A549 (cell line): ENCODE results near the gene RBM6. TPM values are rescaled to one million over a fixed set of nuclear protein-coding genes. Genes with fewer than 3 reads are reported as not detected.

ENCODE experiments used
- ATAC-seq, 2 experiments: fragments of 200-7000 bp in 1 of 2; fragments of >200 bp in 1 of 2; cut with Nextera tagmentation in 1 of 2; cut with Tn5 transposase in 1 of 2; 3 replicates each; pipeline versions ENCODE4 v1.8.0 to v1.9.1; 2018 to 2020; ENCODE audit warnings: mild to moderate bottlenecking in 1 of 2, moderate library complexity in 1 of 2
- CTCF ChIA-PET: fragments of 300-600 bp; sonication (Branson Sonifier 250); formaldehyde crosslinking; extraction: SDS; loops from one replicate; lab custom pipeline; 2021; ENCODE audit warnings: antibody characterized with exemption, inconsistent platforms; lab: Yijun Ruan, JAX
- POLR2A ChIA-PET: fragments of 350-600 bp; formaldehyde crosslinking; extraction: SDS; loops from one replicate; lab custom pipeline; 2021; ENCODE audit warnings: antibody characterized with exemption, inconsistent platforms; lab: Yijun Ruan, JAX
- DNase-seq, 2 experiments: peaks; one replicate each; pipeline versions ENCODE4 v3.0.0 to v3.0.0-alpha.2; 2011 to 2016; ENCODE audit warnings: low read depth in 1 of 2, low spot score in 1 of 2
- FAIRE-seq: peaks from 2 replicates; lab custom pipeline; 2011; peaks lifted over from hg19 to GRCh38; lab: Jason Lieb, UNC
- H3K27ac ChIP-seq, 2 experiments: fragments of >200 bp; sonication (Bioruptor Twin); formaldehyde crosslinking; 3 replicates each; pipeline ENCODE4 v1.5.1; 2016 to 2017
- H3K4me1 ChIP-seq: fragments of >200 bp; sonication (Bioruptor Twin); formaldehyde crosslinking; 3 replicates; pipeline ENCODE4 v1.6.1; 2016
- H3K4me2 ChIP-seq: fragments of >200 bp; sonication (Bioruptor Twin); formaldehyde crosslinking; 3 replicates; pipeline ENCODE4 v1.6.1; 2016
- H3K4me3 ChIP-seq: fragments of >200 bp; sonication (Bioruptor Twin); formaldehyde crosslinking; 3 replicates; pipeline ENCODE4 v1.5.1; 2016
- H3K9me3 ChIP-seq: fragments of >200 bp; sonication (Bioruptor Twin); formaldehyde crosslinking; 3 replicates; pipeline ENCODE4 v1.6.1; 2016
- CBX8 ChIP-seq: fragments of 200-600 bp; sonication (generic); IDR thresholded peaks from 2 replicates; pipeline ENCODE4 v1.6.1; 2016
- CHD2 ChIP-seq: fragments of 150-350 bp; IDR thresholded peaks from 2 replicates; pipeline ENCODE4 v1.6.1; 2014; ENCODE audit warnings: low read length; ENCODE audit not compliant: partially characterized antibody
- CHD4 ChIP-seq: fragments of 200-600 bp; sonication (generic); IDR thresholded peaks from 2 replicates; pipeline ENCODE4 v1.6.1; 2016; ENCODE audit warnings: antibody characterized with exemption, mild to moderate bottlenecking, borderline replicate concordance
- ELK1 ChIP-seq: fragments of 150-350 bp; IDR thresholded peaks from 2 replicates; pipeline ENCODE4 v1.6.1; 2014; ENCODE audit warnings: low read depth, mild to moderate bottlenecking, low read length
- EP300 ChIP-seq, 2 experiments: fragments of >200 bp; sonication (Bioruptor Twin); formaldehyde crosslinking; IDR thresholded peaks; 2 replicates in 1 of 2; 3 replicates in 1 of 2; pipeline ENCODE4 v1.6.1; 2016 to 2017
- HEYL ChIP-seq: fragments of 250-450 bp; sonication (Bioruptor Pico); IDR thresholded peaks from 2 replicates; pipeline ENCODE4 v1.8.0; 2021; ENCODE audit warnings: mild to moderate bottlenecking, moderate library complexity
- HOXA7 ChIP-seq: fragments of 250-450 bp; sonication (Bioruptor Pico); IDR thresholded peaks from 2 replicates; pipeline ENCODE4 v1.5.0; 2020; ENCODE audit warnings: mild to moderate bottlenecking, moderate library complexity
- HOXB13 ChIP-seq: fragments of 250-450 bp; sonication (Bioruptor Pico); IDR thresholded peaks from 2 replicates; pipeline ENCODE4 v1.5.0; 2020; ENCODE audit warnings: low read depth, mild to moderate bottlenecking, moderate library complexity
- KDM5A ChIP-seq: fragments of 200-600 bp; sonication (generic); IDR thresholded peaks from 2 replicates; pipeline ENCODE4 v1.6.1; 2016; ENCODE audit warnings: antibody characterized with exemption, mild to moderate bottlenecking
- MAX ChIP-seq: IDR thresholded peaks from 2 replicates; pipeline ENCODE4 v1.6.1; 2012
- POLR2A ChIP-seq: IDR thresholded peaks from 2 replicates; pipeline ENCODE4 v1.6.1; 2012; ENCODE audit warnings: mild to moderate bottlenecking, low read length
- RARB ChIP-seq: fragments of 250-450 bp; sonication (Bioruptor Pico); IDR thresholded peaks from 2 replicates; pipeline ENCODE4 v1.8.0; 2021; ENCODE audit warnings: mild to moderate bottlenecking, moderate library complexity
- RCOR1 ChIP-seq: fragments of 150-350 bp; IDR thresholded peaks from 2 replicates; pipeline ENCODE4 v1.6.1; 2014; ENCODE audit warnings: antibody characterized with exemption, low read length, low read depth
- TFCP2L1 ChIP-seq: fragments of 250-450 bp; sonication (Bioruptor Pico); IDR thresholded peaks from 2 replicates; pipeline ENCODE4 v1.5.0; 2021; ENCODE audit warnings: mild to moderate bottlenecking
- TP53 ChIP-seq: fragments of 250-450 bp; sonication (Bioruptor Pico); IDR thresholded peaks from 2 replicates; pipeline ENCODE4 v1.5.0; 2021; ENCODE audit warnings: mild to moderate bottlenecking, moderate library complexity
- ZNF302 ChIP-seq: fragments of 250-450 bp; sonication (Bioruptor Pico); IDR thresholded peaks from 2 replicates; pipeline ENCODE4 v1.9.0; 2021; ENCODE audit warnings: inconsistent platforms, mild to moderate bottlenecking, moderate library complexity
- ZSCAN20 ChIP-seq: fragments of 250-450 bp; sonication (Bioruptor Pico); IDR thresholded peaks from 2 replicates; pipeline ENCODE4 v1.8.0; 2022; ENCODE audit warnings: mild to moderate bottlenecking, moderate library complexity
- whole genome bisulfite sequencing: methylation state at CpG from one replicate; pipeline ENCODE4 v1.1.6; 2017; ENCODE audit errors: missing lambda C conversion rate; 5-methylcytosine and 5-hydroxymethylcytosine counted together
- polyA plus RNA-seq, 4 experiments: library from polyadenylated mRNA; depleted of rRNA in 3 of 4; stranded (reverse); fragments of >200 nt; fragmentation: RNase III in 1 of 4; extraction: RNeasy Plus Mini Kit Qiagen cat#74134 plus additional on column Dnase treatment in 1 of 4; gene quantifications; 2 replicates in 3 of 4; 3 replicates in 1 of 4; pipeline ENCODE4 v1.2.3, GENCODE V29; 2011 to 2017
- TF ChIP-seq, protein P1 (sequence below): IDR thresholded peaks from 2 replicates; pipeline ENCODE4 v1.6.1; 2012; ENCODE audit warnings: low read depth, borderline replicate concordance

Gene RBM6
- polyA plus RNA-seq, 2 of the 4 experiments (the other 2 are of a cell fraction) = 40.4 to 44.2 TPM

DNA sequence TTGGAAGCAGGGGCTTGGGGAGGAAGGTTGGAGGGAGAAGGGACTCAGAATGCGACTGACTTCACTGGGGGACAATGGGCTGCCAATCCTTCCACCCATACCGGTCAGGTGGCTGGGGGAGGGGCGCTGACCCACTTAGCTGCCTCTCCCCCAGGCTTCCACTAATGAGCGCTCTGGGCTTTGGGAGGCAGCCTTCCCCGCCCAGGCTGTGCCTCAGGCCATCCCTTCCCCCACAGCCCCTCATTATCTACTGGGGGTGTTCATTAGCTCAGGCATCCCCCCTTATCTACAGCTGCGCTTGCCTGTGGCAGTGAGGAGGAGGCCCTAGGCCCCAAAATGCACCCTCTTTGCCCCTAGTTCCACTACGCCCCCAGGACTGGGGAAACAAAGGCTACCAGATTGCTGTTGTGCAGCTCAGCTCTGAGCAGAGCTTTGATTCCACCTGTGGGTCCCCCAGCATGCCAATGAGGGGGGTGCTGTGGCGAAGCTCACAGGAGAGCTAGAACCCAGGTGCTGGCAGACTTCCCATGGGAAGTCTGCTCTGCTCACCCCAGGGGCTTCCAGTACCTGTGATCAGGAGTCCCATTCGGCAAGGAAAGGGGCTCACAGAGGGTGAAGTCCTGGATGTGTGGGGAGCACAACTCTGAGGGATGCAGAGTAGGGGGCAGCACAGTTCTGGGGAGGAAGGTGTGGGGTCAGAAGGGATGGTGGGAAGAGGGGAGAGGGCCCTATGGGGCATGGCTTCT lies 185.8 kb downstream of the RBM6 start:
- Histone ChIP-seq H3K4me2 (no peak overlapping the region), H3K27ac (no peak overlapping the region), H3K4me1 (peaks cover 22% of the 10 kb centered on the region), H3K9me3 (no peaks in the 10 kb centered on the region), H3K4me3 (no peak overlapping the region)
- CTCF ChIA-PET = interaction anchor here (6.1 to 8.0 kb wide), 2 partner anchors 62 to 99 kb away, joined by 54 to 240 read pairs; partner anchors contain the start of gene GNAT1
- WGBS = 60% methylated on average over 1 of the region's 9 CpGs
- ATAC-seq (no peak), FAIRE-seq (no peak), DNase-seq (no peak)
- POLR2A ChIA-PET = no interaction called here
- TF ChIP-seq HEYL (CRISPR knock-in tag) (no peak), ELK1 (no peak), TP53 (CRISPR knock-in tag) (no peak), RCOR1 (no peak), MAX (no peak), ZSCAN20 (CRISPR knock-in tag) (no peak), CBX8 (no peak), ZNF302 (CRISPR knock-in tag) (no peak), KDM5A (no peak), POLR2A (no peak), EP300 (IDR thresholded peaks at IDR 0.05) (no peak), CHD2 (no peak), RARB (CRISPR knock-in tag) (no peak), HOXA7 (CRISPR knock-in tag) (no peak)
- TF ChIP-seq, protein P1, sequence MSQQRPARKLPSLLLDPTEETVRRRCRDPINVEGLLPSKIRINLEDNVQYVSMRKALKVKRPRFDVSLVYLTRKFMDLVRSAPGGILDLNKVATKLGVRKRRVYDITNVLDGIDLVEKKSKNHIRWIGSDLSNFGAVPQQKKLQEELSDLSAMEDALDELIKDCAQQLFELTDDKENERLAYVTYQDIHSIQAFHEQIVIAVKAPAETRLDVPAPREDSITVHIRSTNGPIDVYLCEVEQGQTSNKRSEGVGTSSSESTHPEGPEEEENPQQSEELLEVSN = no peak

DNA sequence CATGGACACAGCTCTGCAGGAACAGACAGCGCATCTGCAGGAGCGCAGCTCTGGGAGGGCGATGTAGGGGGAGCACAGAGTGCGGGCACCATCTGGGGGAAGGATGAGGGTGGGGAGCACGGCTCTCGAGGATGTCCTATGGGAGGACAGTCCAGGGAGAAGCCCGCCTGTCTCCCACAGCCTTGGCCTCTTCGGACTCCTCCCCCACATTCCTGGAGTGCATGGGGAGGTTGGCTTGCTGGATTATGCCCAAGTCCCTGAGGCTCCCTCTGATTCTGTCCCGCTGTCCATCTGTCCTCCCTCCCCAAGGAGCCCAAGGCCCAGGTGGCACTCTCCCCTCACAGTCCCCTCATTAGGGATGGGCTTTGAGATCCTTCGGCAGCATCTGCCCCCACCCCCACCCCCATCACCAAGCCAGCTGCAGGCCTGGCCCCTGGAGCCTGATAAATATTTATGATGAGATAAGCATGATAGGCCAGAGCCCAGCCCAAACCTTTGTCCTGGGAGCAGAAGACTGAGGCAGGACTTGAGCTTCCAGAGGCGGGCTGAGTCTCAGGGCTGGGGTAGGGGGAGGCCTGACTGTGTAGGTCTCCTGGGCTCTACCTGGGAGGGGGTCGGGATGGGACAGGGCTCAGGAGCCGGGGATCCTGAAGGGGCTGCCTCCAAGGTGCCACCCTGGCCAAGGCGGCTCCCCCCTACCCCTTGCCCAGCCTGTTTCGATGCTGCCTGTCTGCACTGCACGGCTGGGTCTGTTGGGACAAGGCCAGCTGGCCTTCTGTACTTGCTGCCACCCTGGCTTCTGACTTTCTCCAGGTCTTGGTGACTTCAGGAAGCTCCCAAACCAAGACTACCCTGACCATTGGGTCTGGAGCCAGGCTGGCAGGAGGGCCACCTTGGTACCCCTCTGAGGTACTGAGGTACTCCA lies 186.6 kb downstream of the RBM6 start:
- no peaks in the 10 kb centered on the region for H3K9me3 ChIP-seq
- peak in 1 of 2 experiments; percentile 28 for DNase-seq
- POLR2A ChIA-PET = no interaction called here
- H3K4me1 ChIP-seq = peaks cover 22% of the 10 kb centered on the region
- CTCF ChIA-PET = interaction anchor here (0.7 to 8.0 kb wide), 5 partner anchors 36 to 98 kb away, joined by 3 to 240 read pairs (median 4); partner anchors contain the start of gene GNAT1
- WGBS = 57% methylated on average over 11 of the region's 16 CpGs
- H3K4me2 ChIP-seq = no peak overlapping the region
- ATAC-seq = peak in 1 of 2 experiments; percentile 30; a peak in 3 of 6 replicates
- TF ChIP-seq TFCP2L1 (no peak), CHD4 (no peak), HOXB13 (no peak)
- H3K4me3 ChIP-seq = no peak overlapping the region
- no peak for FAIRE-seq
- H3K27ac ChIP-seq = 0 out of 6 replicates have a peak overlapping the region, but pooled peaks of 1 of the 2 experiments have one; percentile 14

Other genes with a start within 250 kb of the RBM6 start
- 0.03 TPM in 1 of 2 replicates, not detected in the other for gene AMIGO3, start 220.5 kb upstream of the RBM6 start, polyA plus RNA-seq (2011; rRNA removed)
- 0.13 TPM in 1 of 3 replicates, not detected in the others for gene AMIGO3, start 220.5 kb upstream of the RBM6 start, polyA plus RNA-seq (2017; fragmentation: RNase III; extraction: RNeasy Plus Mini Kit Qiagen cat#74134 plus additional on column Dnase treatment)
- 12.2 and 12.9 TPM in 2 replicates for gene GMPPB, start 216.2 kb upstream of the RBM6 start, polyA plus RNA-seq (2011; rRNA removed)
- gene GMPPB, start 216.2 kb upstream of the RBM6 start, polyA plus RNA-seq (2017; fragmentation: RNase III; extraction: RNeasy Plus Mini Kit Qiagen cat#74134 plus additional on column Dnase treatment) = 22.1 to 26.9 TPM (median 24.1 TPM) in 3 replicates
- 22.2 and 28.9 TPM in 2 replicates for gene IP6K1, start 153.6 kb upstream of the RBM6 start, polyA plus RNA-seq (2011; rRNA removed)
- 15.2 to 16.3 TPM (median 16.2 TPM) in 3 replicates for gene IP6K1, start 153.6 kb upstream of the RBM6 start, polyA plus RNA-seq (2017; fragmentation: RNase III; extraction: RNeasy Plus Mini Kit Qiagen cat#74134 plus additional on column Dnase treatment)
- gene CDHR4, start 140.3 kb upstream of the RBM6 start, polyA plus RNA-seq (2011; rRNA removed) = 0.54 and 0.71 TPM in 2 replicates
- 0.52 to 1.1 TPM (median 0.66 TPM) in 3 replicates for gene CDHR4, start 140.3 kb upstream of the RBM6 start, polyA plus RNA-seq (2017; fragmentation: RNase III; extraction: RNeasy Plus Mini Kit Qiagen cat#74134 plus additional on column Dnase treatment)
- 0.21 and 0.39 TPM in 2 replicates for gene INKA1, start 136.9 kb upstream of the RBM6 start, polyA plus RNA-seq (2011; rRNA removed)
- gene INKA1, start 136.9 kb upstream of the RBM6 start, polyA plus RNA-seq (2017; fragmentation: RNase III; extraction: RNeasy Plus Mini Kit Qiagen cat#74134 plus additional on column Dnase treatment) = 0.51 to 0.75 TPM (median 0.74 TPM) in 3 replicates
- gene UBA7, start 126.2 kb upstream of the RBM6 start, polyA plus RNA-seq (2011; rRNA removed) = 0.22 and 0.33 TPM in 2 replicates
- gene UBA7, start 126.2 kb upstream of the RBM6 start, polyA plus RNA-seq (2017; fragmentation: RNase III; extraction: RNeasy Plus Mini Kit Qiagen cat#74134 plus additional on column Dnase treatment) = 0.54 to 0.63 TPM (median 0.62 TPM) in 3 replicates
- 10.2 and 10.7 TPM in 2 replicates for gene TRAIP, start 83.6 kb upstream of the RBM6 start, polyA plus RNA-seq (2011; rRNA removed)
- 10.7 to 11.9 TPM (median 11.5 TPM) in 3 replicates for gene TRAIP, start 83.6 kb upstream of the RBM6 start, polyA plus RNA-seq (2017; fragmentation: RNase III; extraction: RNeasy Plus Mini Kit Qiagen cat#74134 plus additional on column Dnase treatment)
- gene CAMKV, start 70.2 kb upstream of the RBM6 start, polyA plus RNA-seq (2011; rRNA removed) = 0.20 and 0.31 TPM in 2 replicates
- gene CAMKV, start 70.2 kb upstream of the RBM6 start, polyA plus RNA-seq (2017; fragmentation: RNase III; extraction: RNeasy Plus Mini Kit Qiagen cat#74134 plus additional on column Dnase treatment) = 0.31 to 0.51 TPM (median 0.46 TPM) in 3 replicates
- 7.5 and 9.6 TPM in 2 replicates for gene MST1R, start 36.3 kb upstream of the RBM6 start, polyA plus RNA-seq (2011; rRNA removed)
- 5.9 to 6.1 TPM (median 6.0 TPM) in 3 replicates for gene MST1R, start 36.3 kb upstream of the RBM6 start, polyA plus RNA-seq (2017; fragmentation: RNase III; extraction: RNeasy Plus Mini Kit Qiagen cat#74134 plus additional on column Dnase treatment)
- 4.2 and 5.1 TPM in 2 replicates for gene MON1A, start 10.3 kb upstream of the RBM6 start, polyA plus RNA-seq (2011; rRNA removed)
- 4.7 to 5.1 TPM (median 4.7 TPM) in 3 replicates for gene MON1A, start 10.3 kb upstream of the RBM6 start, polyA plus RNA-seq (2017; fragmentation: RNase III; extraction: RNeasy Plus Mini Kit Qiagen cat#74134 plus additional on column Dnase treatment)
- 92.1 and 123 TPM in 2 replicates for gene RBM5, start 148.8 kb downstream of the RBM6 start, polyA plus RNA-seq (2011; rRNA removed)
- 66.3 to 87.3 TPM (median 78.9 TPM) in 3 replicates for gene RBM5, start 148.8 kb downstream of the RBM6 start, polyA plus RNA-seq (2017; fragmentation: RNase III; extraction: RNeasy Plus Mini Kit Qiagen cat#74134 plus additional on column Dnase treatment)
- gene SEMA3F, start 215.2 kb downstream of the RBM6 start, polyA plus RNA-seq (2011; rRNA removed) = 2.9 and 5.0 TPM in 2 replicates
- 9.0 to 10.6 TPM (median 10.1 TPM) in 3 replicates for gene SEMA3F, start 215.2 kb downstream of the RBM6 start, polyA plus RNA-seq (2017; fragmentation: RNase III; extraction: RNeasy Plus Mini Kit Qiagen cat#74134 plus additional on column Dnase treatment)